ENCODE results near the gene PRKCQ.

PRKCQ gene

DNA sequence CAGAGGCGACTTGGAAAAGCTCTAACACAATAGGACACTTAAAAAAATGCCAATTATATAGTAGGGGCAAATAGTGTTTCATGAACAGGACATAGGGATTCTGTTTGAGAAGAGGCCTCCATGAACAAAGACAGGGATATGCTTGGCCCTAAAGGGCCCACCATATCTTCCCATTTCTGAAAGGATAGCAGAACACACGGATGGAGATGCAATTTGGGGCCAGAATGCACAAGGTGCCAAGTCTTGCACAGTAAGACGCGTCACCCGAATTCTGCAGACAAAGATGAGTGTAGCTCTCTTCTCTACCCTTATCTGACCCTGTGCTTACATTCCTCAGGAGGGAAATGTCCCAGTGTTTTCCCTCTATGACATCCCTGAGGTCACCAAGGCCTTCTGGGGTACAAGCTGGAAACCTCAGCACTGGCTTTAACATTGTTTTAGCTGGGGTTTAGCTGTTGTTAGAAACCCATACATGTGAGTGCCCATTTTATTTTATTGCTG lies 12.8 kb downstream of the PRKCQ start:
- Histone ChIP-seq H3K18ac (ENCODE audit: low read length) (no peak overlapping the region), H3K4ac (ENCODE audit: low read length) (no peak overlapping the region), H3K14ac (ENCODE audit: low read length) (no peak overlapping the region), H2BK5ac (ENCODE audit: low read length) (no peak overlapping the region), H3K23ac (ENCODE audit: low read depth, low read length, poor library complexity) (no peak overlapping the region), H4K8ac (ENCODE audit: low read depth, low read length) (no peak overlapping the region), H3K4me2 (ENCODE audit: insufficient read depth, low read length, poor library complexity, severe bottlenecking) (no peak overlapping the region), H2BK120ac (ENCODE audit: low read depth, low read length) (no peak overlapping the region), H4K91ac (ENCODE audit: low read depth, low read length, poor library complexity) (no peak overlapping the region), H3K9me3 (replicated peaks in 1 of 2; ENCODE audit: control insufficient read depth in 2 of 2, insufficient read depth in 1 of 2, low read depth in 1 of 2, low read length in 2 of 2) (no peaks in the 10 kb centered on the region), H2BK12ac (ENCODE audit: low read length) (no peak overlapping the region), H3K27ac (replicated peaks; ENCODE audit: low read length) (no peak overlapping the region), H2AFZ (ENCODE audit: low read length) (no peak overlapping the region), H3K9ac (ENCODE audit: low read depth, low read length, poor library complexity) (no peak overlapping the region), H3K27me3 (ENCODE audit: control insufficient read depth in 3 of 3, insufficient read depth in 3 of 3, low read depth in 1 of 3, low read length in 3 of 3) (peaks cover 0 to 6% (median 5%) of the 10 kb centered on the region in 3 experiments), H3K4me1 (ENCODE audit: control insufficient read depth in 2 of 2, insufficient read depth in 1 of 2, low read depth in 1 of 2, low read length in 2 of 2) (peaks cover 0 to 12% of the 10 kb centered on the region in 2 donors), H2AK5ac (ENCODE audit: low read depth, low read length) (no peak overlapping the region), H2BK15ac (ENCODE audit: low read length) (no peak overlapping the region), H3K79me1 (ENCODE audit: low read depth, low read length) (no peaks in the 10 kb centered on the region), H3K4me3 (ENCODE audit: low read length in 2 of 2) (no peak overlapping the region), H3K36me3 (replicated peaks in 1 of 2; ENCODE audit: control insufficient read depth in 2 of 2, insufficient read depth in 2 of 2, low read length in 2 of 2) (no peaks in the 10 kb centered on the region)
- no peak for DNase-seq (ENCODE audit: low spot score)
- WGBS, 2 donors (ENCODE audit: extremely low coverage in 2 of 2, insufficient read length in 2 of 2, insufficient replicate concordance in 1 of 2): no CpG with 5 or more reads among the region's 5 CpGs

GRCh38 chr10:6565588-6565987 lies 14.5 kb downstream of the PRKCQ start:
- Histone ChIP-seq H2AFZ (ENCODE audit: low read length) (no peak overlapping the region), H3K23ac (ENCODE audit: low read depth, low read length, poor library complexity) (no peak overlapping the region), H3K4ac (ENCODE audit: low read length) (no peak overlapping the region), H3K36me3 (replicated peaks in 1 of 2; ENCODE audit: control insufficient read depth in 2 of 2, insufficient read depth in 2 of 2, low read length in 2 of 2) (no peaks in the 10 kb centered on the region), H2BK120ac (ENCODE audit: low read depth, low read length) (no peak overlapping the region), H3K27me3 (ENCODE audit: control insufficient read depth in 3 of 3, insufficient read depth in 3 of 3, low read depth in 1 of 3, low read length in 3 of 3) (peaks cover 0 to 6% (median 5%) of the 10 kb centered on the region in 3 experiments), H3K9ac (ENCODE audit: low read depth, low read length, poor library complexity) (no peak overlapping the region), H3K4me1 (ENCODE audit: control insufficient read depth in 2 of 2, insufficient read depth in 1 of 2, low read depth in 1 of 2, low read length in 2 of 2) (peaks cover 0 to 12% of the 10 kb centered on the region in 2 donors), H3K79me1 (ENCODE audit: low read depth, low read length) (no peaks in the 10 kb centered on the region), H3K9me3 (replicated peaks in 1 of 2; ENCODE audit: control insufficient read depth in 2 of 2, insufficient read depth in 1 of 2, low read depth in 1 of 2, low read length in 2 of 2) (no peaks in the 10 kb centered on the region), H3K27ac (replicated peaks; ENCODE audit: low read length) (no peak overlapping the region), H3K4me3 (ENCODE audit: low read length in 2 of 2) (no peak overlapping the region), H2BK15ac (ENCODE audit: low read length) (no peak overlapping the region), H3K4me2 (ENCODE audit: insufficient read depth, low read length, poor library complexity, severe bottlenecking) (no peak overlapping the region), H2BK12ac (ENCODE audit: low read length) (no peak overlapping the region), H4K91ac (ENCODE audit: low read depth, low read length, poor library complexity) (no peak overlapping the region), H4K8ac (ENCODE audit: low read depth, low read length) (no peak overlapping the region), H2AK5ac (ENCODE audit: low read depth, low read length) (no peak overlapping the region), H3K14ac (ENCODE audit: low read length) (no peak overlapping the region), H3K18ac (ENCODE audit: low read length) (no peak overlapping the region), H2BK5ac (ENCODE audit: low read length) (no peak overlapping the region)
- WGBS, 2 donors (ENCODE audit: extremely low coverage in 2 of 2, insufficient read length in 2 of 2, insufficient replicate concordance in 1 of 2): no CpG with 5 or more reads among the region's 4 CpGs
- no peak for DNase-seq (ENCODE audit: low spot score)

- no peak overlapping the region for H4K8ac ChIP-seq (ENCODE audit: low read depth, low read length)
- H2AFZ ChIP-seq (ENCODE audit: low read length): no peak overlapping the region
- no peak overlapping the region for H2BK12ac ChIP-seq (ENCODE audit: low read length)
- H4K91ac ChIP-seq (ENCODE audit: low read depth, low read length, poor library complexity): no peak overlapping the region
- H3K4me3 ChIP-seq (ENCODE audit: low read length in 2 of 2): no peak overlapping the region
- H2AK5ac ChIP-seq (ENCODE audit: low read depth, low read length): no peak overlapping the region
- no peak overlapping the region for H3K4ac ChIP-seq (ENCODE audit: low read length)
- no peak overlapping the region for H3K9ac ChIP-seq (ENCODE audit: low read depth, low read length, poor library complexity)
- no peak overlapping the region for H3K27ac ChIP-seq (replicated peaks; ENCODE audit: low read length)
- no peak overlapping the region for H2BK5ac ChIP-seq (ENCODE audit: low read length)
- H3K4me2 ChIP-seq (ENCODE audit: insufficient read depth, low read length, poor library complexity, severe bottlenecking): no peak overlapping the region
- H3K27me3 ChIP-seq (ENCODE audit: control insufficient read depth in 3 of 3, insufficient read depth in 3 of 3, low read depth in 1 of 3, low read length in 3 of 3): peaks cover 0 to 6% (median 5%) of the 10 kb centered on the region in 3 experiments
- H3K18ac ChIP-seq (ENCODE audit: low read length): no peak overlapping the region
- H3K9me3 ChIP-seq (replicated peaks in 1 of 2; ENCODE audit: control insufficient read depth in 2 of 2, insufficient read depth in 1 of 2, low read depth in 1 of 2, low read length in 2 of 2): no peaks in the 10 kb centered on the region
- H3K23ac ChIP-seq (ENCODE audit: low read depth, low read length, poor library complexity): no peak overlapping the region
- H3K79me1 ChIP-seq (ENCODE audit: low read depth, low read length): no peaks in the 10 kb centered on the region
- H3K4me1 ChIP-seq (ENCODE audit: control insufficient read depth in 2 of 2, insufficient read depth in 1 of 2, low read depth in 1 of 2, low read length in 2 of 2): peaks cover 0 to 12% of the 10 kb centered on the region in 2 donors
- H3K36me3 ChIP-seq (replicated peaks in 1 of 2; ENCODE audit: control insufficient read depth in 2 of 2, insufficient read depth in 2 of 2, low read length in 2 of 2): no peaks in the 10 kb centered on the region
- DNase-seq (ENCODE audit: low spot score): no peak
- H2BK15ac ChIP-seq (ENCODE audit: low read length): no peak overlapping the region
- WGBS, 2 donors (ENCODE audit: extremely low coverage in 2 of 2, insufficient read length in 2 of 2, insufficient replicate concordance in 1 of 2): no CpG with 5 or more reads among the region's 5 CpGs
- H3K14ac ChIP-seq (ENCODE audit: low read length): no peak overlapping the region
- H2BK120ac ChIP-seq (ENCODE audit: low read depth, low read length): no peak overlapping the region
Observed at GRCh38 chr10:6564367-6564766, 15.7 kb downstream of the PRKCQ start.

- Histone ChIP-seq H3K23ac (ENCODE audit: low read depth, low read length, poor library complexity) (no peak overlapping the region), H3K36me3 (replicated peaks in 1 of 2; ENCODE audit: control insufficient read depth in 2 of 2, insufficient read depth in 2 of 2, low read length in 2 of 2) (no peaks in the 10 kb centered on the region), H4K8ac (ENCODE audit: low read depth, low read length) (no peak overlapping the region), H2BK15ac (ENCODE audit: low read length) (no peak overlapping the region), H3K79me1 (ENCODE audit: low read depth, low read length) (no peaks in the 10 kb centered on the region), H2AK5ac (ENCODE audit: low read depth, low read length) (no peak overlapping the region), H3K4me2 (ENCODE audit: insufficient read depth, low read length, poor library complexity, severe bottlenecking) (no peak overlapping the region), H3K27me3 (ENCODE audit: control insufficient read depth in 3 of 3, insufficient read depth in 3 of 3, low read depth in 1 of 3, low read length in 3 of 3) (peaks cover 0 to 6% (median 2%) of the 10 kb centered on the region in 3 experiments), H3K4me3 (ENCODE audit: low read length in 2 of 2) (no peak overlapping the region), H4K91ac (ENCODE audit: low read depth, low read length, poor library complexity) (no peak overlapping the region), H2AFZ (ENCODE audit: low read length) (no peak overlapping the region), H2BK120ac (ENCODE audit: low read depth, low read length) (no peak overlapping the region), H3K4ac (ENCODE audit: low read length) (no peak overlapping the region), H2BK12ac (ENCODE audit: low read length) (no peak overlapping the region), H3K18ac (ENCODE audit: low read length) (peak overlapping the region; percentile 59), H3K27ac (replicated peaks; ENCODE audit: low read length) (no peak overlapping the region), H3K9ac (ENCODE audit: low read depth, low read length, poor library complexity) (no peak overlapping the region), H2BK5ac (ENCODE audit: low read length) (no peak overlapping the region), H3K14ac (ENCODE audit: low read length) (no peak overlapping the region), H3K4me1 (ENCODE audit: control insufficient read depth in 2 of 2, insufficient read depth in 1 of 2, low read depth in 1 of 2, low read length in 2 of 2) (peaks cover 0 to 12% of the 10 kb centered on the region in 2 donors), H3K9me3 (replicated peaks in 1 of 2; ENCODE audit: control insufficient read depth in 2 of 2, insufficient read depth in 1 of 2, low read depth in 1 of 2, low read length in 2 of 2) (no peaks in the 10 kb centered on the region)
- no peak for DNase-seq (ENCODE audit: low spot score)
- WGBS, 2 donors (ENCODE audit: extremely low coverage in 2 of 2, insufficient read length in 2 of 2, insufficient replicate concordance in 1 of 2): no CpG with 5 or more reads among the region's 6 CpGs
Observed at GRCh38 chr10:6563731-6564130, 16.3 kb downstream of the PRKCQ start.
